A673 (cell line): Measurements from ENCODE around the gene USP9X.

Source experiments
- EZH2 ChIP-seq: fragments of 200-600 bp; sonication (generic); IDR thresholded peaks from 2 replicates; pipeline ENCODE4 v1.6.1; 2017; ENCODE audit warnings: borderline replicate concordance, low read depth, mild to moderate bottlenecking, mixed read lengths, antibody characterized with exemption, low read length; ENCODE audit not compliant: poor library complexity, severe bottlenecking
- TF ChIP-seq, protein P1 (sequence below): fragments of 300-800, 200-600 bp; sonication (generic); conservative IDR thresholded peaks from 2 replicates; pipeline ENCODE4 v1.5.1; 2017; ENCODE audit warnings: low read depth, mild to moderate bottlenecking, antibody characterized with exemption, low read length, moderate library complexity, mixed read lengths

DNA sequence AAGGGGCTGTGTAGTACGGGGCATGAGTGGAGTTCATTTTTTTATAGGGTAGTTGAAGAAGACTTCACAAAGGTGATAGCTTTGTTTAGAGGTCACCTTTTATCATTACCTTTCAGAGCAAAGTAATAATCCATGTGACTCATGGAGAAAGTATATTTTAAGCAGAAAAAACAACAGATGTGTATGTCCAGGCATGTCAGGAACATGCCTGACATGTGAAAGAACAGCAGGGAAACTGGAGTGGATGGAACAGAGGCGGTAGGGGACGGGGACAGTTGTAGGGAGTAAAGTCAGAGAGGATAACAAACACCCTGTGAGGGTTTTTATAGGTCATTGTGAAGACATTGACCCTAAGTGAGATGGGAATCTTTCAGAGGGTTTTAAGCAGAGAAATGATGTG, 107.6 kb downstream of the USP9X start:
- TF ChIP-seq, protein P1, sequence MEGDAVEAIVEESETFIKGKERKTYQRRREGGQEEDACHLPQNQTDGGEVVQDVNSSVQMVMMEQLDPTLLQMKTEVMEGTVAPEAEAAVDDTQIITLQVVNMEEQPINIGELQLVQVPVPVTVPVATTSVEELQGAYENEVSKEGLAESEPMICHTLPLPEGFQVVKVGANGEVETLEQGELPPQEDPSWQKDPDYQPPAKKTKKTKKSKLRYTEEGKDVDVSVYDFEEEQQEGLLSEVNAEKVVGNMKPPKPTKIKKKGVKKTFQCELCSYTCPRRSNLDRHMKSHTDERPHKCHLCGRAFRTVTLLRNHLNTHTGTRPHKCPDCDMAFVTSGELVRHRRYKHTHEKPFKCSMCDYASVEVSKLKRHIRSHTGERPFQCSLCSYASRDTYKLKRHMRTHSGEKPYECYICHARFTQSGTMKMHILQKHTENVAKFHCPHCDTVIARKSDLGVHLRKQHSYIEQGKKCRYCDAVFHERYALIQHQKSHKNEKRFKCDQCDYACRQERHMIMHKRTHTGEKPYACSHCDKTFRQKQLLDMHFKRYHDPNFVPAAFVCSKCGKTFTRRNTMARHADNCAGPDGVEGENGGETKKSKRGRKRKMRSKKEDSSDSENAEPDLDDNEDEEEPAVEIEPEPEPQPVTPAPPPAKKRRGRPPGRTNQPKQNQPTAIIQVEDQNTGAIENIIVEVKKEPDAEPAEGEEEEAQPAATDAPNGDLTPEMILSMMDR, result no peak
- no peak for TF ChIP-seq EZH2
